RCC 7860 (cell line): ENCODE measurements around the gene GTSE1.
A peak's percentile ranks its signal among the peaks of the same experiment; 100 is the strongest.
"Not testable (repeated sequence)": the region's sequence is repeated elsewhere in the genome, so short reads cannot be mapped to it uniquely, and the experiment has no call there.

Experiments
- DNase-seq: peaks from one replicate; pipeline ENCODE4 v3.0.0-alpha.2; 2015; ENCODE audit warnings: low spot score
- FAIRE-seq: peaks from 2 replicates; lab custom pipeline; 2012; peaks lifted over from hg19 to GRCh38; lab: Jason Lieb, UNC

The GTSE1 gene

GRCh38 chr22:46292173-46292572 lies 4.5 kb upstream of the GTSE1 start:
- no peak for FAIRE-seq
- no peak for DNase-seq

GRCh38 chr22:46292732-46293131 lies 3.9 kb upstream of the GTSE1 start:
- FAIRE-seq (no peak), DNase-seq (no peak)

- no peak for DNase-seq
- no peak for FAIRE-seq
Measured at GRCh38 chr22:46293577-46294260, 3.0 kb upstream of the GTSE1 start.

GRCh38 chr22:46294784-46295183 lies 1.9 kb upstream of the GTSE1 start:
- FAIRE-seq, result no peak
- DNase-seq, result no peak

GRCh38 chr22:46295277-46295971 lies 1.2 kb upstream of the GTSE1 start:
- FAIRE-seq (no peak), DNase-seq (no peak)

GRCh38 chr22:46297151-46297812 lies 612 bp downstream of the GTSE1 start:
- FAIRE-seq, result no peak
- DNase-seq, result peak; percentile 21

- no peak for FAIRE-seq
- DNase-seq, result no peak
Measured at GRCh38 chr22:46299101-46299500, 2.4 kb downstream of the GTSE1 start.

- FAIRE-seq (no peak), DNase-seq (no peak)
Measured at GRCh38 chr22:46300491-46300890, 3.8 kb downstream of the GTSE1 start.

GRCh38 chr22:46303347-46303965 lies 6.8 kb downstream of the GTSE1 start:
- DNase-seq, result no peak
- no peak for FAIRE-seq

GRCh38 chr22:46308283-46308988 lies 11.8 kb downstream of the GTSE1 start:
- DNase-seq, result no peak
- no peak for FAIRE-seq

GRCh38 chr22:46309526-46310085 lies 12.9 kb downstream of the GTSE1 start:
- FAIRE-seq (no peak), DNase-seq (no peak)

GRCh38 chr22:46312056-46312455 lies 15.4 kb downstream of the GTSE1 start:
- DNase-seq, result no peak

GRCh38 chr22:46312848-46313247 lies 16.2 kb downstream of the GTSE1 start:
- FAIRE-seq, DNase-seq: not testable (repeated sequence)

More at GRCh38 chr22:46312056-46312455, 15.4 kb downstream of the GTSE1 start:
- FAIRE-seq, result no peak

GRCh38 chr22:46315976-46316375 lies 19.3 kb downstream of the GTSE1 start:
- FAIRE-seq, result no peak
- no peak for DNase-seq

GRCh38 chr22:46317646-46318045 lies 21.0 kb downstream of the GTSE1 start:
- no peak for FAIRE-seq
- DNase-seq, result no peak

GRCh38 chr22:46318576-46318975 lies 21.9 kb downstream of the GTSE1 start:
- FAIRE-seq (no peak), DNase-seq (no peak)

- no peak for DNase-seq
- no peak for FAIRE-seq
Measured at GRCh38 chr22:46319319-46319718, 22.6 kb downstream of the GTSE1 start.

- no peak for FAIRE-seq
Measured at GRCh38 chr22:46320166-46320710, 23.6 kb downstream of the GTSE1 start.

GRCh38 chr22:46320716-46321386 lies 24.2 kb downstream of the GTSE1 start:
- no peak for FAIRE-seq

More at GRCh38 chr22:46320166-46320710, 23.6 kb downstream of the GTSE1 start:
- no peak for DNase-seq

GRCh38 chr22:46322711-46323110 lies 26.0 kb downstream of the GTSE1 start:
- FAIRE-seq (no peak), DNase-seq (no peak)

More at GRCh38 chr22:46320716-46321386, 24.2 kb downstream of the GTSE1 start:
- no peak for DNase-seq
